Activated CD8-positive, alpha-beta memory T cell treated with anti-CD3 and anti-CD28 coated beads for 1 hour (primary cell): ENCODE measurements around the gene NHLRC4.
A peak's percentile ranks its signal among the peaks of the same experiment; 100 is the strongest.

Source experiments
- DNase-seq, 2 donors: peaks; one replicate each; pipeline ENCODE4 v3.0.0-alpha.2; 2020; ENCODE audit warnings: low read depth in 1 of 2; ENCODE audit errors: extremely low read depth in 1 of 2

Gene NHLRC4

DNA sequence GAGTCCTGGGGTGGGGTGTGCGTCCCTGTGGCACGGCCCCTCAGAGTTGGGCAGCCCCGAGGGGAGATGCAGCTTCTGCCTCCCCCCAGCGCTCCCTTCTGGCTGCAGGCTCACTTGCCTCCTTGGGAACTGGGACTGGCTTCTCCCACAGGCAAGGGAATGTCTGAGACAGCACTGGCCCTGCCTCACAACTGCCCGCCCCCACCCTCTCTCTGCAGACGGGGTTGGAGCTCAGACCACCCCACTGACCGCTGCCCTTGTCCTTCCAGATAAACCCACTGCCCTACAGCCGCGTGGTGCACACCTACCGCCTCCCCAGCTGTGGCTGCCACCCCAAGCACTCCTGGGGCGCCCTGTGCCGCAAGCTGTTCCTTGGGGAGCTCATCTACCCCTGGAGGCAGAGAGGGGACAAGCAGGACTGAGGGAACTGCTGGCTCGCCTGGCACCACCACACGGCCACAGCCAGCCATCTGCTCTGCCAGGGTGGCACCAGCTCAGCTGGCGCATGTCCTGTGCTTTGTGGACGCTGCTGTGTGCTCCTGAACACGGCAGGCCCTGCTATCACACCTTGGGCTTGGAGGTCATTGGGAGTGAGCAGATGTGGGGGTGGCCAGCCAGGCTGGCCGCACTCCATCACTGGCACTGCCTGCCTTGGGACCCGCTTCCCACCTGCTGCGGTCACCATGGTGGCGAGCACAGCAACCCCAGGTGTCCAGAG lies 16.0 kb downstream of the NHLRC4 start:
- no peak for DNase-seq

DNA sequence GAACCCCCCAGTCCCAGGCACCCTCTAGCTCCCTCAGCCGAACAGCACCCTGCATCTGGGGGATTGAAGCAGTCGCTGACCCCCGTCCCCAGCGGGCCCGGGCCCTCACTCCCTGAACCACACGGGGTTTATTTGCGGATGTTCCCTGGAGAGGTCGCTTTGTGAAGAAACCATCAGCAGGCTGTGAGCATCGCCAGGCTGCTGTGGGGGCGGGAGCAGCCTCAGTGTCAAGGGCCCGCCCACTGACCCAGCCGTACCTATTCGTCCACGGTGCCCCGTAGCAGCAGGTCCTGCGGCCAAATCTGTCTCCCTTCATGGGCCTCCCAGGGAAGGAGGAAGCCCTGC lies 16.6 kb downstream of the NHLRC4 start:
- DNase-seq: no peak

DNA sequence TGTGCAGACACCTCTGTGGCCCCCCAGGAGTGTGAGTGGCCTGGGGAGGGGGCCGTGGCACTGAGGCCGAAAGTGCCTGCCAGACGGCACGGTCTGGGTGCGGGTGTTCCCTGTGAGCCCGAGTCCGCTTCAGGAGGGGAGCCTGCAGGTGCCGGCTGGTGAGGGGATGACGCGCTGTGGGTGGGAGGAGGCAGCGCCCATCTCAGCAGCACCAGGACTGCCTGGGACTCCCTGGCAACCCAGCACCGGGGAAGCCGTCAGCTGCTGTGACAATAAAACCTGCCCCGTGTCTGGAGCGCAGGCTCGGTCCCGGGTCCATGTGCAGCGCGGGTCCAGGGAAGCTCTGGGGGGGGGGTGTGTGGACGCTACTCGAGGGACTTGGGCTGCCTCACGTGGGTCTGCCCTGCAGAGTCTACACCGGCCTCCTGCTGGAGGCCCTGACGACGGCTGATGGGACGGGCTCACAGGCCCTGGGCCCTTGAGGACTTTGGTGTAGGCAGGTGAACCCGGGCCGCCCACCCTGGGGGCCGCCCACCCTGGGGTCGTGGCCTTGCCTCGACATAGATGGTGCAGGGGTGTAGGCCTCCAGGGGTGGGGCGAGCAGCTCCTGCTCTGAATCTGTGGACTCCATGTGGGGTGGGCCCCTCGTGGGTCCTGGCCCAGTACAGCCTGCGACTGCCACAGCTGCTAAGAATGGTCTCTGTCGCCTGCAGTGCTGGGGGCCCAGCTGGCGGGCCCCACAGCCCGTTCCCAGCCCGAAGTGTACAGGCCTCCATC lies 17.2 kb downstream of the NHLRC4 start:
- DNase-seq: no peak

DNA sequence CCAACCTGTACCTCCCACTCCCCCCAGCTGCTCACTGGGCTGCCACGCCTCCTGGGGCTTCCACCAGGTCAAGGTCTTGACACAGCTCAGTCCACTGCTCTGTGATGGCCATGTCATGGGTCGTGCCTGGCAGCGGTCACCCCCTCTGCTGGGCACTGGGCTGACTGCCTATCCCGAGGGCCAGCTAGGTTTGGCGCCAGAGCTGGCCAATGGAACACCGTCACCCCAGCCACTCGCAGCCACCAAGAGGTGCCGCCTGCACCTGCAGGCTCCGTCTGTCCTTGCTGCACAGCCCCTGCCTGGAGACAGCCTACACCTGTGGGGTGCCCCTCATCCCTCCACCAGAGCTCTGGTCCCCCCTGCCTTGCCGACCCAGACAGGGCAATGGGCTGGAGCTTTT lies 18.5 kb downstream of the NHLRC4 start:
- DNase-seq: no peak

DNA sequence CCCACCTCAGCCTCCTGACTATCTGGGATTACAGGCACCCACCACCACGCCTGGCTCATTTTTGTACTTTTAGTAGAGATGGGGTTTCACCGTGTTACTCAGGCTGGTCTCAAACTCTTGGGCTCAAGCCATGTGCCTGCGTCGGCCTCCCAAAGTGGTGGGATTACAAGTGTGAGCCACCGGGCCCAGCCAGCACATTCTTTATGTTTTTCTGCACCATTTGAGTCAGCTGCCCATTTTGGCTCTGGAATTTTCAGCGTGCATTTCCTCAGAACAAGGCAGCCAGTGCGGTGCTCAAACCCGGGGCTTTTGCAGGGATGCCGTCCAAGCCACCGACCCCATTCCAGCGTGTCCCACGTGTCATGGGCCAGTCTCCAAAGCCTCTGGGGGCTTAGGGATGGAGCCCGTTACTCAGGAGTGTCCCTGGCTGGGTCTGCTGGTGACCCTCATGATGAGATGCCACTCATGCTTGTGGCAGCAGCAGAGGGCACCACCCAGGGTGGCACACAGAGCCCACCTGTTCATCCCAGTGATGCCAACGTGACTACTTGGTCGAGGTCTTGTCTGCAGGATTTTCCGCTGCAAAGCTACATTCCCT lies 19.3 kb downstream of the NHLRC4 start:
- DNase-seq: no peak

DNA sequence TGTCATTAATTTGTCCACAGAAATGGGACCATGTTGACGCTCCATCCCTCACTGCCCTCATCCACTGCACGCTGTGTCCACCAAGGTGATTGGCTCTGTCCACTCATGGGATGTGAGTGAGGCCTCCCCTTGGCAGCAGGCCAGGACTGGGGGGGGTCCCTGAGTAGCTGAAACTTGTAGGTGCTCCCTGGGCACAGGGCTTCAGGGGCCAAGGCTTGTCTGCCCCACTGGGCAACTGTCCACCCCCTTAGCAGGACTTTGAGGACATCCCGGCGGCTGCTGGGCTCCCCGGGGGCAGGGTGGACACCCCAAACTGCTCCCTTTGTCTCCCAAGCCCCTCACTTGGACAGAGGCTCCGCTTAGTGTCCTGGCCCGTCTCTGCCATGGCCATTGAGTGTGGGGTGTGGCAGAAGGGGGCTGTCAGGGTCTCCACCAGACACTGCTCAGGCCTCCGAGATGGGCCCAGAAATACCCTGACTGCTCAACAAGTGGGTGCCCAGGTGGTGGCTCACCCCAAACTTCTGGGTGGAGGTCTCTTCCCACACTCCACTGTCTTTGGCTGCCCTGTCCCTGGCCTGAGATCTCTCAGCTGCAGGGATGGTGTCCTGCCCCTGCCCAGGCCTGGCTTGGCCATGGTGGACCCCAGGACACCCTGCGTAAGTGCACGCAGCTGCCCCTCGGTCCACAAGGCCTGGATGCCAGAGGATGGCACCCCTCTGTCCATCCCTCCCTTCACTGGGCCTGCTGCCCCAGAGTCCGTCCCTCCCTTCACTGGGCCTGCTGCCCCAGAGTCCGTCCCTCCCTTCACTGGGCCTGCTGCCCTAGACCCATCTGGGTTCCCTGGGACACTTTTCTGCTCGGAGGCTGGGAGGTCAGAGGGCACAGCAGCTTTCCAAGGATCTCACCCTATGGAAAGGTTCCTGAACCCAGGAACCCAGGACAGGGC lies 20.1 kb downstream of the NHLRC4 start:
- DNase-seq: no peak

DNA sequence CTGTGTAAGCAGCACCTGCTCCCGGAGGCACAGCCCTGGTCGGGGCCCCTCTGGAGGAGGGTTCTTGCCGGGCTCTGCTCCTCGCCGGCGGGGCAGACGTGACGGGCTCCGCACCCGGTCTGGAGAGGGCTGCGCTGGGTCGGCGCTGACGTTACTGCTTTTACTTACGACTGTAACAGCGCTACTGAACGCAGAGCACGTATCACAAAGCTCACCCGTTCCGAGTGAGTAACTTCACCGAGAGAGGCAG lies 21.8 kb downstream of the NHLRC4 start:
- peak in 1 of 2 donors; percentile 41 for DNase-seq

DNA sequence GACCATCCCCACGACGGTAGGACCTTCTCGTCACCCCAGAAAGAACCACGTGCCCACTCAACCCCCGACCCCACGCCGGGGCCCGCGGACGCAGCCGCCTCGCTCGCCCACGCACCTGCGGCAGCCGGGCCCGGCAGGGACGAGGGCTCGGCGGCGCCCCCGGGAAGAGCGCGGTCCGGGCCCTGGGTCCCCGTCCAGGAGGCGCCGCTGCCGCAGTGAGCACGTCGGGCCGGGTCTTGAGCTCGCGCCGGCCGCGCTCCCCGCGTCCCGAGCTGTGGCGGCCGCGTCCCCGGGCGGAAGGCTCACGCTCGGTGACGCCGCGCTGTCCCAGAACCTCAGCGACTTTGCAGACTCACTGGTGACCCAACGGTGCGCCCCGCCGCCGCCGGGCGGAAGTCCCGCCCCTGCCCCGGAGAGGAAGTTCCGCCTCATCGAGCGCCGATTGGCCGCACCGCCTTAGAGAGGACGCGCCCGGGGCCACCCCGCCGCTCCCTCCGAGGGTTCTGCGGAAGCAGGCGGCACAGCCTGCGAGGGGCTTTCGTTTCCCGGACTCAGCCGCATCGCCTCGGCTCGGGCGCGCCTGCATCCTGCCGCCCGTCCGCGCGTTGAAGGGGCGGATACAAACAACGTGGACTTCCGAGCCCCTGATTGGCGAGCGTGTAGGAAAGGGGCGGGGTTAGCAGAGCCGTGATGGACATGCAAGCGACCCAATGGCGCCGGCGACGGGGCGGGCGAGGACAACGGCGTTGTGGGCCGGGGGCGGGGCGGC lies 22.3 kb downstream of the NHLRC4 start:
- DNase-seq: peak; percentile 93 to 98

DNA sequence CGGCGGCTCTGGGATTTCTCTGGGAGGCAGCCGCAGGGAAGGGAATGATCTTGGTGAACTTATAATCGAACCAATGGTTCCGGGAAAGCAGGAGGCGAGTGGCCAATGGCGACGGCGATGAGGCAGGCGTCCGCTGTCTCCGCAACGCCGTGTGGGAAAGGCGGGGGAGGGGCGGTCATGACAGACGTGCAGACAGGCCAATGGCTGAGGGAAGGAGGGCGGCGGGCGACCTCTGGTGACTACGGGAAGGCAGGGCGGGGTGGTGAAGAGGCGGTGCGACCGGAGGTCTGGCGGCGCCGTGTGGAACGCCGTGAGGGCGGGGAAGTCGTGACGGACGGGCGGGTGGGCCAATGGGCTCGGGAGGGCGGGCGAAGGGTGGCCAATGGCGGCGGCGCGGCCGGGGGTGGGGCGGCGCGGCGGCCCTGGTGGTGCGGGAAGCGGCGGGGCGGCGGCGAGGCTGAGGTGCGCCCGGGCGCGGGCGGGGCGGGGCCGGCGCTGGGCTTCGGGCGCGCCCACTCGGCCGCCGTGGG lies 22.9 kb downstream of the NHLRC4 start, which contains the start of gene RAB40C:
RAB40C (plus strand) TSS at position 409 of the 530 bp plus-strand sequence. CDS start 226 bp downstream, outside the sequence.
- DNase-seq: peak; percentile 98 to 100

DNA sequence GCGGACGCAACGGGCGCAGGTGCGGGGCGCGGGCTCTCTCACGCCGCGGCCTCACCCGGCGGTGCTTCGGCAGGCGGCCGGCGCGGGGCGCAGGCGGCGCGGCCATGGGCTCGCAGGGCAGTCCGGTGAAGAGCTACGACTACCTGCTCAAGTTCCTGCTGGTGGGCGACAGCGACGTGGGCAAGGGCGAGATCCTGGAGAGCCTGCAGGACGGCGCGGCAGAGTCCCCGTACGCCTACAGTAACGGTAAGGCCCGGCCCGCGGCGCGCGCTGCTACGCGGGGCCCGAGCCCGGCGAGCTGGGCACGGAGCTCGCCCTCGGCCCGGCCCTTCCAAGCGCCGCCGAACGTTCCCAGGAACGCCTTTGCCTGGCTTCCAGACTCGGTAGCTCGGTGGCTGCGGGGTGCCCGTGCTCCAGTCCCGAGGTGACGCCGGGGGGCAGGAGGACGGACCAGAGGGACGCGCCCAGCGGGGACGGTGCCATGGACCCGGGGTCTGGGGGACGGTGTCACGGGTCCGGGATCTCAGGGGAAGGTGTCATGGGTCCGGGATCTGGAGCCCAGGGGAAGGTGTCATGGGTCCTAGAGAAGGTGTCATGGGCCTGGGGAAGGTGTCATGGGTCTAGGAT lies 23.5 kb downstream of the NHLRC4 start:
- no peak for DNase-seq

DNA sequence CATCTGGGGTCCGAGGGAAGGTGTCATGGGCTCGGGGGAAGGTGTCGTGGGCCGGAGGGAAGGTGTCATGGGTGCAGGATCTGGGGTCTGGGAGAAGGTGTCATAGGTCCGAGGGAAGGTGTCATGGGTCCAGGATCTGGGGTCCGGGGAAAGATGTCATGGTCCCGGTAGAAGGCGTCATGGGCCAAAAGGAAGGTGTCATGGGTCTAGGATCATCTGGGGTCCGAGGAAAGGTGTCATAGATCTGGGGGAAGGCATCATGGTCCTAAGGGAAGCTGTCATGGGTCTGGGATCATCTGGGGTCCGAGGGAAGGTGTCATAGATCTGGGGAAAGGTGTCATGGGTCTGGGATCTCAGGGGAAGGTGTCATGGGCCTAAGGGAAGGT lies 24.0 kb downstream of the NHLRC4 start:
- DNase-seq: no peak

DNA sequence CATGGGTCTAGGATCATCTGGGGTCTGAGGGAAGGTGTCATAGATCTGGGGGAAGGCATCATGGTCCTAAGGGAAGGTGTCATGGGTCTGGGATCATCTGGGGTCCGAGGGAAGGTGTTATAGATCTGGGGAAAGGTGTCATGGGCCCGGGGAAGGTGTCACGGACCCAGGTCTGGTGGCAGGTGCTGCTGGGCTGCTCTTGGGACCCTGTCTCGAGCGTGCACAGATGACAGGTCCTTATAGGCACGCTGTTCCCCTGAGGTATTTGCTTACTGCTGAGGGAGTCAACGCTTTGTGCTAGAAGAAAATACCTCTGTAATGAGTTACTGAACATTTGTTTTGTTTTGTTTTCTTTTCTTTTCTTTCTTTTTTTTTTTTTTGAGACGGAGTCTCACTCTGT lies 24.4 kb downstream of the NHLRC4 start:
- DNase-seq: no peak

DNA sequence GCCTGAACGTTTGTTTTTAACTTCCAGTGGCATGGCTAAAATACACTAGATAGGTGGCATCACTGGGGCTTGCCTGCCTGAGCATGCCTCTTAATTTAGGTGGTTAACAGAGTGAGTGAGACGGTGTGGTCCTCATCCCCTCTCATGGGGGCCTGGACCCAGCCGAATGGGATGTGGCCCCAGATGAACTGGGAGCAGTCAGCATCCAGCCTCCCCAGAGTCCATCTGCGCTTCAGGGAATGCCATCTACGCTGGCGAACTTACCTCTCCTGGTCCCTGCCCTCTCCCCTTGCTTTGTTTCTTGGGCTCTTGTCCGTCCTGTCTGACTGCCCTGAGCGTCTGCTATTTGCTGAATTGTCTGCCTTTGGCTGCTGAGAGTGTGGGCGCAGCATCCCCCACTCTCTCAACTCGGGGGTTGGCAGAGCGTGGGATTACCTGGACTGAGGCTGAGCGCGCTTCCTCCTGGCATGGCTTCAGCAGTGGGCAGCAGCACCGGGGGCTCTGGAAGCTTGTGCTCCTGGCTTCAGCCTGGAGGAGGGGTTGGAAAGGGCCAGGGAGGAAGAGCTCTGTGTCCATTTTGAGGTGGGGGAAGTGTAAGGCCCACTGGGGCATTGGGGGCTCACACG lies 25.2 kb downstream of the NHLRC4 start:
- DNase-seq: no peak

DNA sequence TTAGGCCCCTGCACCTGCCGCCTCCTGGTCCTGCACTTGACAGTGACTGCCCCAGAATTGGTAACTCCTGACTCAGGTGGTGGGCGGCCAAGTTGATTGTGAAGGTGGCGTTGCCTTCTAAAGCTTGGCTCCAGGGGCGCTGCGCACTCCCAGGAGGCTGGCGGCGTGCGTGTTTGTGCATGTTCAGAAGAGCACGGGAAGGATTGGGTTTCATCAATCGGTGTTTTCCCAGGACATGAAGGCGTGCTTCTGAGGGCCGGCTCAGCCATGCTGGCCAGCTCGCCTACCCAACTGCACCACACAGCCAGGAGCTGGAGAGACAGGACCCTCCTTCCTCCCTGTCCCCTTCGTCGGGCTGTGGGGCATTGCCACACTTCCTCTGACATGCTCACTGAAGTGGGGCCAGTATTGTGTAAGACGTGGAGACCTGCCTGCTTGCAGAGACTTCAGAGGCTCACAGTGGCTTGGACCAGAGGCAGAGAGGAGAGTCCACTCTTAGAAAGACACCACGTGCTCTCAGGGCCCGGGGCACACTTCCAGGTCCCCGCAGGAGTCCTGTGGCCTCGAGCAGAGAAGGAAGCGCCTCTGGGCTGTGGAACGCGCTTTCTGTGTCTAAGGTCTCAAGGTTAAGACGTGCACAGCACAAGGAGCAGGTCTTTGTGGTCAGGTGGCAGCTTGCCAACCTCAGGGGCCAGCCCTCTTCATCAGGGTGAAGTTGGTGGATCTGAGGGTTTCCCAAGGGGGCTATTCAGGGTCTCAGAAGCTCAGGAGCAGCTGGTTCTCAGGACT lies 25.9 kb downstream of the NHLRC4 start:
- DNase-seq: no peak

DNA sequence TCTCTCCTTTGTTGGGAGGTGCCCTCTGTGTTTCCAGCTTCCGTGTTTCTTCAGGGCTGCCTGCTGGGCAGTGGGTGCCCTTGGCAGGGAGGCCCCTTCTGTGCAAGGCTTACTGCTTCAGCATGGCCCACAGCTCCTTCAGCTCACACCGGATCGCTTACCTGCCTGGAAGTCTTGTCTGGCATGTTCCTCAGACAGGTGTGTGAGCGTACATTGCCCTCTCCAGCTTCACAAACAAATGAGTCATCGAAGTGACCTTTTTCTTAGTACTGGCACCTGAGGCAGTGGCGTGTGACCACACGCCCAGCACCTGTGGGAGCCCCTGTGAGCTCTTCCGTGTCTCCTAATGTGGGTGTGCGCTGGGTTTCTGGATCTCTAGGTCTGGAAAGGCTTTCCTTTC lies 26.6 kb downstream of the NHLRC4 start:
- DNase-seq: no peak

DNA sequence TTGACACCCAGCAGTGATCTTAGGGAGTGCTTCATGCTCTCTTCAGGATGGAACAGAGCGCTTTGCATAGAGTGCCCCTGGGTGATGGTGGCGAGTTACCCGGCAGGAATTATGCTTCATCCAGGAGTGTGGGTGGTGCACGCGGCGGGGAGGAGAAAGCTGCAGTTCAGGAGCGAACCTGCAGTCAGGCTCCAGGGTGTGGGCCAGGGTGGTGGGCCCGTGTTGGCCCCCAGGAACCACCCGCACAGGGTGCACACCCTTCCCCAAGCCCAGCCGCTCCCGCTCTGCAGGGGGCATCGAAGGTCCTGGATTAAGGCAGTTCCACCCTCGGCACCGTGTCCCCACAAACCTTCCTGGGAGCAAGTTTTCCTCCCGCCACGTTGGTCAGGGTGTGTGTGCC lies 27.0 kb downstream of the NHLRC4 start:
- DNase-seq: no peak

DNA sequence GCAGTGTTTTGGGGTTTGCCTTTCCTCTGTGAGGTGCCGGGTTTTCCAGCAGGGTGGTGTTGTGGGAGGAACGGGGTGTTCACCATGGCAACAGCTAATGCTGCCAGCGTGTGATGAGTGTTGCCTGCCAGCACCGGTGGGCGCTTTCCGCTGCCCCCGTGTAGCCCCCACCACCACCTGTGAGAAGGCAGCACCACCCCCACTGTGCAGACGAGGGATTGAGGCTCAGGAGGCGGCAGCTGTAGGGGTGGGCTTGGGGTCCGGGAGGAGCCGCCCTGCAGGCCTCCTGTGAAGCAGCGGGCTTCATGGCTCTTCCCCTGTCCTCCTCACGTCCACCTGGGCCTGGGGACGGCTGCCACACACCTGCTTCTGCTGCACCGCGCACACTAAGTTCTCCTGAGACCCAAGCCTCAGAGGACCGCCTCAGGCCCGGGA lies 28.3 kb downstream of the NHLRC4 start:
- no peak for DNase-seq

DNA sequence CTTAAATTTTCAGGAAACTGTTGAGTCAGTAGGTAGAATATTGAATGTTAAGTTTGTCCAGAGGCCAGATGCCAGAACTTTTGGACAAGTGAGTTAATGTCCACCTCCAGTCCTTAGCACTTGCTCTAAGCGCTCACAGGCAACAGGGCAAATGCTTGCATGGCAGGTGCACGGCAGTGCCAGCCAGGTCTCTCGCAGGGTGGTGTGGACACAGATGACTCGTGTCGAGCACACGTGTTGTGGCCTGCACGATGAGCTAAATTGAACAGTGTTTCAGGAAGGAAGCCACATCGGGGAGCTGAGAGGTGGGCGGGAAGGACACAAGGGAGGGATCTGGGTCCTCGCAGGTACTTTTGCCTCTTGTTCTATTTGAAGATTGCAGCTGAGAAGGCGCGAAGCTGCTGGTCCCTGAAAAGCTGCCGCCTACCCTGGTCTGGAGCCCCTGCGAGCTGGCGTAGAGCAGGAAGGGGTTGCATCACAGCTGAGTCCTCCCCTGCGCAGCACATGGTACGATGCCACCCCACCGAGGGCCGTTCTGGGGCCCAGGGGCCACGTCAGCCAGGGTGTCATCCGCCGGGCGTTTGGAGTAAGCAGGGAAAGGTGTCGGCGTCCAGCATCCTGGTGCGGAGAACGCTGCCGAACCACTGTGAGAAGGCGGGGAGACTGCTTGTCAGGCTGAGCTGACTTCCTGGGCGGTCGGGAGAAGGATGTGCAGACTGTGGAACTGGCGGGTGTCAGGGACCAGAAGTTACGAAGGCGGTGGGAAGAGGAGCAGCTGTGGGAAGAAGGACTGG lies 29.3 kb downstream of the NHLRC4 start:
- DNase-seq: no peak
